CD4-positive, alpha-beta T cell (primary cell): Measurements from ENCODE around the gene RGMB. TPM values are rescaled to one million over a fixed set of nuclear protein-coding genes. Genes with fewer than 3 reads are reported as not detected.

ENCODE experiments used
- ATAC-seq: fragments of 200-7000 bp; cut with Tn5 transposase; one replicate; pipeline ENCODE4 v1.10.0; 2022; ENCODE audit warnings: mild to moderate bottlenecking; ENCODE audit not compliant: poor library complexity
- CTCF ChIA-PET: fragments of 350-600 bp; sonication (Branson Sonifier 250); formaldehyde crosslinking; loops from one replicate; lab custom pipeline; 2021; ENCODE audit warnings: antibody characterized with exemption, inconsistent platforms; lab: Charles Lee
- POLR2A ChIA-PET: fragments of 350-600 bp; sonication (Branson Sonifier 250); formaldehyde crosslinking; loops from one replicate; lab custom pipeline; 2021; ENCODE audit warnings: antibody characterized with exemption, inconsistent platforms; lab: Charles Lee
- DNase-seq, 14 experiments: peaks; one replicate each; pipeline ENCODE4 v3.0.0-alpha.2; 2013 to 2020; ENCODE audit warnings: mixed read lengths in 2 of 14
- H3K27ac ChIP-seq, 2 donors: one replicate each; pipeline versions ENCODE4 v1.5.1 to v1.7.0; 2013; ENCODE audit warnings: low read length in 2 of 2, low read depth in 1 of 2, mild to moderate bottlenecking in 1 of 2
- H3K27me3 ChIP-seq, 2 experiments: 1 replicate in 1 of 2; 2 replicates in 1 of 2; pipeline versions ENCODE4 v1.6.1 to v1.7.0; 2013; ENCODE audit warnings: low read length in 2 of 2, control low read depth in 1 of 2, mild to moderate bottlenecking in 1 of 2, moderate library complexity in 1 of 2; ENCODE audit not compliant: insufficient read depth in 2 of 2, control insufficient read depth in 1 of 2
- H3K36me3 ChIP-seq: one replicate; pipeline ENCODE4 v1.6.1; 2013; ENCODE audit warnings: low read length, control low read depth; ENCODE audit not compliant: insufficient read depth
- H3K4me1 ChIP-seq: one replicate; pipeline ENCODE4 v1.6.1; 2013; ENCODE audit warnings: low read length, control low read depth; ENCODE audit not compliant: insufficient read depth
- H3K4me3 ChIP-seq: one replicate; pipeline ENCODE4 v1.5.1; 2013; ENCODE audit warnings: mild to moderate bottlenecking, low read length, moderate library complexity
- H3K9me3 ChIP-seq, 2 experiments: 1 replicate in 1 of 2; 2 replicates in 1 of 2; pipeline versions ENCODE4 v1.6.1 to v1.7.0; 2013; ENCODE audit warnings: low read length in 2 of 2, mild to moderate bottlenecking in 2 of 2, control low read depth in 1 of 2, moderate library complexity in 1 of 2; ENCODE audit not compliant: control insufficient read depth in 1 of 2, insufficient read depth in 1 of 2
- H3K27ac Mint-ChIP-seq: one replicate; pipeline ENCODE4 v1.8.0; 2020; ENCODE audit warnings: mixed read lengths
- H3K27me3 Mint-ChIP-seq: one replicate; pipeline ENCODE4 v1.8.0; 2021; ENCODE audit warnings: mixed read lengths
- H3K36me3 Mint-ChIP-seq: one replicate; pipeline ENCODE4 v1.8.0; 2021; ENCODE audit warnings: low read depth, mixed read lengths
- H3K4me1 Mint-ChIP-seq: one replicate; pipeline ENCODE4 v1.8.0; 2021; ENCODE audit warnings: low read depth, mixed read lengths
- H3K4me3 Mint-ChIP-seq: one replicate; pipeline ENCODE4 v1.8.0; 2020; ENCODE audit warnings: mild to moderate bottlenecking, mixed read lengths
- H3K9me3 Mint-ChIP-seq: one replicate; pipeline ENCODE4 v1.8.0; 2020; ENCODE audit warnings: mixed read lengths
- intact Hi-C, 2 experiments: fragments of 100-400 bp; cut with DNase I in 1 of 2; cut with micrococcal nuclease in 1 of 2; formaldehyde crosslinking; loops; one replicate each; pipeline versions ENCODE4 v1.15.1 to v1.9.0; 2023 to 2025; cut with DNase I, micrococcal nuclease
- total RNA-seq, 174 experiments: library from RNA in 2 of 174; stranded (reverse) in 2 of 174; gene quantifications; one replicate each; pipeline ENCODE4 v1.2.3 and lab custom pipeline; 2021 to 2026
- TF ChIP-seq, protein P1 (sequence below): fragments of 200-600 bp; IDR thresholded peaks from one replicate; pipeline ENCODE4 v1.8.0; 2022; ENCODE audit warnings: antibody characterized with exemption, mild to moderate bottlenecking

The RGMB gene
- total RNA-seq, 2 experiments from 2014 or later, result 15.8 to 15.9 TPM

DNA sequence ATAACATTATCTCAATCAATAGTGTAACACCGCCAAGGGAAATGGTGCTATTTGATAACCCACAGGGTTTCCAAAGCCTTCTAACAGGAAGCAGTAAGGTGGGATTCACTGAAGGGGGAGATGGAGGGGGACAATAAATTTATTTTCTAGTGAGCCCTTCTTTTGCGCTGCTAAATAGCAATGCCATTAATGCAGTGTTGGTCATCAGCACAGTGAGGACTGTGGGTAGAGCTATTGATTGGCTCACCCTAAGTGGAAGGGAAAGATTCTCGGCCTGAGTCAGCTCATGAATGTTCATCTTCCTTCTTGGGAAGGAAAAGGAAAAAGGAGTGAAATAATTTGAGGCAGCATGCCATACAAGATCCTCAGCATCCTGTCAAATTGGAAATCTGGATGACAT lies 25.4 kb downstream of the RGMB start:
- H3K4me1 Mint-ChIP-seq, result no peaks in the 10 kb centered on the region
- ATAC-seq (no peak), DNase-seq (no peak)
- Histone ChIP-seq H3K9me3 (no peaks in the 10 kb centered on the region), H3K27ac (no peak overlapping the region), H3K36me3 (no peaks in the 10 kb centered on the region), H3K4me1 (no peaks in the 10 kb centered on the region), H3K4me3 (no peak overlapping the region), H3K27me3 (no peaks in the 10 kb centered on the region)
- intact Hi-C loops, result no loop called here
- H3K27me3 Mint-ChIP-seq, result no peaks in the 10 kb centered on the region
- CTCF ChIA-PET, result interaction anchor here (0.6 to 1.3 kb wide), 2 partner anchors 30 to 1672 kb away, joined by 3 read pairs; no protein-coding TSS in a partner anchor
- TF ChIP-seq, protein P1, sequence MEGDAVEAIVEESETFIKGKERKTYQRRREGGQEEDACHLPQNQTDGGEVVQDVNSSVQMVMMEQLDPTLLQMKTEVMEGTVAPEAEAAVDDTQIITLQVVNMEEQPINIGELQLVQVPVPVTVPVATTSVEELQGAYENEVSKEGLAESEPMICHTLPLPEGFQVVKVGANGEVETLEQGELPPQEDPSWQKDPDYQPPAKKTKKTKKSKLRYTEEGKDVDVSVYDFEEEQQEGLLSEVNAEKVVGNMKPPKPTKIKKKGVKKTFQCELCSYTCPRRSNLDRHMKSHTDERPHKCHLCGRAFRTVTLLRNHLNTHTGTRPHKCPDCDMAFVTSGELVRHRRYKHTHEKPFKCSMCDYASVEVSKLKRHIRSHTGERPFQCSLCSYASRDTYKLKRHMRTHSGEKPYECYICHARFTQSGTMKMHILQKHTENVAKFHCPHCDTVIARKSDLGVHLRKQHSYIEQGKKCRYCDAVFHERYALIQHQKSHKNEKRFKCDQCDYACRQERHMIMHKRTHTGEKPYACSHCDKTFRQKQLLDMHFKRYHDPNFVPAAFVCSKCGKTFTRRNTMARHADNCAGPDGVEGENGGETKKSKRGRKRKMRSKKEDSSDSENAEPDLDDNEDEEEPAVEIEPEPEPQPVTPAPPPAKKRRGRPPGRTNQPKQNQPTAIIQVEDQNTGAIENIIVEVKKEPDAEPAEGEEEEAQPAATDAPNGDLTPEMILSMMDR, result no peak
- H3K9me3 Mint-ChIP-seq, result no peaks in the 10 kb centered on the region
- H3K27ac Mint-ChIP-seq, result no peak overlapping the region
- H3K4me3 Mint-ChIP-seq, result no peak overlapping the region
- POLR2A ChIA-PET, result no interaction called here
- peaks cover 3% of the 10 kb centered on the region for H3K36me3 Mint-ChIP-seq

DNA sequence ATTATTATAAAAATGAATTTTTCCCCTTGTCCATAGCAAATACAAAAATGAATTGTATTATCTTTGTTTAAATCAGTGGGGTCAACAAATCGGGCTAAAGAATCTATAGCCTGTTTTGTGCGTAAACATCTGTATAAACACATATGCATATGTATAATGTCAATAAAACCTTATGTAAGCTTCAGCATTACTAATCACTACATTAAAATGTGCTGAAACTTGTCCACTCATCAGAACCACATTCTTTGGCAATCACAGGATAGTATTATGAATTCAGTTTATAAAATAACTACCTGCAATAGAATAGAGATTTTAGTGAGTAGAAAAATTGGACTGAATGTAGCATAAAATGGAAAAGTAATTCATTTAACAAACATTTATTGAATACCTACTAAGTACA lies 30.6 kb downstream of the RGMB start:
- Mint-ChIP-seq H3K9me3 (peaks cover 12% of the 10 kb centered on the region), H3K27me3 (no peaks in the 10 kb centered on the region), H3K4me1 (no peaks in the 10 kb centered on the region), H3K4me3 (no peak overlapping the region), H3K36me3 (peaks cover 25% of the 10 kb centered on the region), H3K27ac (no peak overlapping the region)
- POLR2A ChIA-PET, result no interaction called here
- no peak for ATAC-seq
- H3K4me1 ChIP-seq, result no peaks in the 10 kb centered on the region
- no peaks in the 10 kb centered on the region for H3K27me3 ChIP-seq
- H3K4me3 ChIP-seq, result no peak overlapping the region
- TF ChIP-seq, protein P1, result no peak
- no peak overlapping the region for H3K27ac ChIP-seq
- H3K9me3 ChIP-seq, result peaks cover 7 to 12% of the 10 kb centered on the region in 2 experiments
- H3K36me3 ChIP-seq, result no peaks in the 10 kb centered on the region
- no peak for DNase-seq
- CTCF ChIA-PET, result no interaction called here
- intact Hi-C loops, result no loop called here

DNA sequence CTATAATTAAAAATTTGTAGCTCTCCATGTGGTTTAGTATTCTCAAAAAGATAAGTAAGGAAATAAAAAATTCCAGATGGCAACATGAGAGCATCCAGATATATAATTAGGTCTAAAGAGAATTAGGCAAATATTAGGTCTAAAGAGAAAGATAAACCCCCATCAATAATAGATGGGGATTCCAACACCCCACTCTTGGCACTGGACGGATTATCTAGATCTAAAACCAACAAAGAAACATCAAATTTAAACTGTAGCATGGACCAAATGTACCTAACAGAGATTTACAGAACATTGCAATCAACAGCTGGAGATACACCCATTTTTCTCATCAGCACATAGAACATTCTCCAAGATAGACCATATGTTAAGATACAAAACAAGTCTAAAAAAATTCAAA lies 31.6 kb downstream of the RGMB start:
- H3K27me3 Mint-ChIP-seq, result no peaks in the 10 kb centered on the region
- ChIA-PET POLR2A (no interaction called here), CTCF (interaction anchor here (0.8 kb wide), 1 partner anchor 8 kb away, joined by 3 read pairs; no protein-coding TSS in a partner anchor)
- intact Hi-C loops, result no loop called here
- H3K9me3 ChIP-seq, result peaks cover 7 to 12% of the 10 kb centered on the region in 2 experiments
- H3K27ac ChIP-seq, result no peak overlapping the region
- H3K4me1 Mint-ChIP-seq, result no peaks in the 10 kb centered on the region
- H3K4me1 ChIP-seq, result no peaks in the 10 kb centered on the region
- H3K36me3 ChIP-seq, result no peaks in the 10 kb centered on the region
- H3K27ac Mint-ChIP-seq, result no peak overlapping the region
- no peak for DNase-seq
- TF ChIP-seq, protein P1, result no peak
- no peaks in the 10 kb centered on the region for H3K27me3 ChIP-seq
- peaks cover 12% of the 10 kb centered on the region for H3K9me3 Mint-ChIP-seq
- peaks cover 25% of the 10 kb centered on the region for H3K36me3 Mint-ChIP-seq
- no peak overlapping the region for H3K4me3 ChIP-seq
- ATAC-seq, result no peak
- H3K4me3 Mint-ChIP-seq, result no peak overlapping the region
